ENCODE results near the gene NEK7.

The NEK7 gene

GRCh38 chr1:198211696-198212095 lies 54.9 kb downstream of the NEK7 start:
- peaks cover 20% of the 10 kb centered on the region; the same call in 1 of the 2 replicates for H3K9me3 ChIP-seq (ENCODE audit: insufficient read depth, low read length)
- H3K79me2 ChIP-seq (ENCODE audit: low read length) = no peaks in the 10 kb centered on the region
- H4K20me1 ChIP-seq (ENCODE audit: insufficient read depth, low read length) = peaks cover 5% of the 10 kb centered on the region; the same call in 1 of the 2 replicates
- H3K4me1 ChIP-seq (ENCODE audit: low read length) = no peaks in the 10 kb centered on the region
- no peak overlapping the region for H3K9ac ChIP-seq (ENCODE audit: low read length)
- TF ChIP-seq CTCF (IDR thresholded peaks at IDR 0.05; ENCODE audit: low read depth, low read length) (no peak), EZH2phosphoT487 (IDR thresholded peaks at IDR 0.05; ENCODE audit: low read depth) (no peak)
- no peaks in the 10 kb centered on the region for H3K27me3 ChIP-seq (ENCODE audit: low read depth, low read length)
- no peak overlapping the region for H3K4me3 ChIP-seq (ENCODE audit: low read length)
- peaks cover 23% of the 10 kb centered on the region for H3K36me3 ChIP-seq (replicated peaks; ENCODE audit: low read depth, low read length)
- no peak overlapping the region for H3K4me2 ChIP-seq (ENCODE audit: low read length)
- H2AFZ ChIP-seq (ENCODE audit: low read depth, low read length) = no peak overlapping the region
- no peak overlapping the region for H3K27ac ChIP-seq (ENCODE audit: low read length)

- no peak overlapping the region for H3K9ac ChIP-seq (ENCODE audit: low read length)
- H2AFZ ChIP-seq (ENCODE audit: low read depth, low read length) = no peak overlapping the region
- peaks cover 20% of the 10 kb centered on the region; the same call in 1 of the 2 replicates for H3K9me3 ChIP-seq (ENCODE audit: insufficient read depth, low read length)
- H3K79me2 ChIP-seq (ENCODE audit: low read length) = no peaks in the 10 kb centered on the region
- no peaks in the 10 kb centered on the region for H3K27me3 ChIP-seq (ENCODE audit: low read depth, low read length)
- no peaks in the 10 kb centered on the region for H3K4me1 ChIP-seq (ENCODE audit: low read length)
- TF ChIP-seq CTCF (IDR thresholded peaks at IDR 0.05; ENCODE audit: low read depth, low read length) (no peak), EZH2phosphoT487 (IDR thresholded peaks at IDR 0.05; ENCODE audit: low read depth) (no peak)
- H3K27ac ChIP-seq (ENCODE audit: low read length) = no peak overlapping the region
- H3K4me2 ChIP-seq (ENCODE audit: low read length) = no peak overlapping the region
- peaks cover 5% of the 10 kb centered on the region; the same call in 1 of the 2 replicates for H4K20me1 ChIP-seq (ENCODE audit: insufficient read depth, low read length)
- H3K36me3 ChIP-seq (replicated peaks; ENCODE audit: low read depth, low read length) = peaks cover 23% of the 10 kb centered on the region
- H3K4me3 ChIP-seq (ENCODE audit: low read length) = no peak overlapping the region
Measured at GRCh38 chr1:198212126-198212525, 55.3 kb downstream of the NEK7 start.

- no peak overlapping the region for H3K9ac ChIP-seq (ENCODE audit: low read length)
- no peak overlapping the region for H3K27ac ChIP-seq (ENCODE audit: low read length)
- peaks cover 20% of the 10 kb centered on the region; the same call in 1 of the 2 replicates for H3K9me3 ChIP-seq (ENCODE audit: insufficient read depth, low read length)
- no peak overlapping the region for H3K4me2 ChIP-seq (ENCODE audit: low read length)
- no peaks in the 10 kb centered on the region for H3K79me2 ChIP-seq (ENCODE audit: low read length)
- TF ChIP-seq CTCF (IDR thresholded peaks at IDR 0.05; ENCODE audit: low read depth, low read length) = no peak
- TF ChIP-seq EZH2phosphoT487 (IDR thresholded peaks at IDR 0.05; ENCODE audit: low read depth) = no peak
- H3K4me3 ChIP-seq (ENCODE audit: low read length) = no peak overlapping the region
- peaks cover 5% of the 10 kb centered on the region; the same call in 1 of the 2 replicates for H4K20me1 ChIP-seq (ENCODE audit: insufficient read depth, low read length)
- H2AFZ ChIP-seq (ENCODE audit: low read depth, low read length) = no peak overlapping the region
- H3K4me1 ChIP-seq (ENCODE audit: low read length) = no peaks in the 10 kb centered on the region
- peaks cover 23% of the 10 kb centered on the region for H3K36me3 ChIP-seq (replicated peaks; ENCODE audit: low read depth, low read length)
- no peaks in the 10 kb centered on the region for H3K27me3 ChIP-seq (ENCODE audit: low read depth, low read length)
Measured at GRCh38 chr1:198212675-198213074, 55.9 kb downstream of the NEK7 start.

- no peaks in the 10 kb centered on the region for H3K4me1 ChIP-seq (ENCODE audit: low read length)
- H3K9ac ChIP-seq (ENCODE audit: low read length) = no peak overlapping the region
- H3K27me3 ChIP-seq (ENCODE audit: low read depth, low read length) = no peaks in the 10 kb centered on the region
- H3K9me3 ChIP-seq (ENCODE audit: insufficient read depth, low read length) = peaks cover 20% of the 10 kb centered on the region; the same call in 1 of the 2 replicates
- no peaks in the 10 kb centered on the region for H3K79me2 ChIP-seq (ENCODE audit: low read length)
- H2AFZ ChIP-seq (ENCODE audit: low read depth, low read length) = no peak overlapping the region
- no peak for TF ChIP-seq CTCF (IDR thresholded peaks at IDR 0.05; ENCODE audit: low read depth, low read length)
- TF ChIP-seq EZH2phosphoT487 (IDR thresholded peaks at IDR 0.05; ENCODE audit: low read depth) = no peak
- H3K27ac ChIP-seq (ENCODE audit: low read length) = no peak overlapping the region
- H3K36me3 ChIP-seq (replicated peaks; ENCODE audit: low read depth, low read length) = peaks cover 23% of the 10 kb centered on the region
- no peak overlapping the region for H3K4me3 ChIP-seq (ENCODE audit: low read length)
- H3K4me2 ChIP-seq (ENCODE audit: low read length) = no peak overlapping the region
- H4K20me1 ChIP-seq (ENCODE audit: insufficient read depth, low read length) = no peaks in the 10 kb centered on the region
Measured at GRCh38 chr1:198214924-198215323, 58.1 kb downstream of the NEK7 start.

All from OCI-LY3 (cell line).